ENCODE measurements around the gene BTK.

Gene BTK

GRCh38 chrX:101407748-101408531 lies 21.9 kb upstream of the BTK start, which contains the start of the genes GLA and HNRNPH2:
Gene GLA, minus strand, starts transcription at chrX:101407925. Its CDS starts 22 bp downstream, at chrX:101407903.
Gene HNRNPH2, plus strand, starts transcription at chrX:101408222. Its CDS starts 3,767 bp downstream, at chrX:101411989.
- peak within 1 kb of the TSS; percentile 99 for H3K27ac Mint-ChIP-seq

GRCh38 chrX:101407167-101407747 lies 21.3 kb upstream of the BTK start:
- Mint-ChIP-seq H3K27ac (peak overlapping the region; percentile 99), H3K27me3 (ENCODE audit: low read depth) (no peaks in the 10 kb centered on the region), H3K4me1 (ENCODE audit: low read depth) (peaks cover 16% of the 10 kb centered on the region), H3K36me3 (ENCODE audit: low read depth) (peaks cover 17% of the 10 kb centered on the region), H3K9me3 (no peaks in the 10 kb centered on the region), H3K4me3 (peak overlapping the region; percentile 97)
- no peak for DNase-seq (ENCODE audit: low spot score)

More at GRCh38 chrX:101407748-101408531, 21.9 kb upstream of the BTK start, which contains the start of the genes GLA and HNRNPH2:
- peak within 1 kb of the TSS; percentile 97 for H3K4me3 Mint-ChIP-seq
- H3K36me3 Mint-ChIP-seq (ENCODE audit: low read depth), result peaks cover 19% of the 10 kb centered on the region
- no peaks in the 10 kb centered on the region for H3K9me3 Mint-ChIP-seq
- no peaks in the 10 kb centered on the region for H3K27me3 Mint-ChIP-seq (ENCODE audit: low read depth)
- DNase-seq (ENCODE audit: low spot score), result peak; percentile 90
- peaks cover 19% of the 10 kb centered on the region for H3K4me1 Mint-ChIP-seq (ENCODE audit: low read depth)

DNA sequence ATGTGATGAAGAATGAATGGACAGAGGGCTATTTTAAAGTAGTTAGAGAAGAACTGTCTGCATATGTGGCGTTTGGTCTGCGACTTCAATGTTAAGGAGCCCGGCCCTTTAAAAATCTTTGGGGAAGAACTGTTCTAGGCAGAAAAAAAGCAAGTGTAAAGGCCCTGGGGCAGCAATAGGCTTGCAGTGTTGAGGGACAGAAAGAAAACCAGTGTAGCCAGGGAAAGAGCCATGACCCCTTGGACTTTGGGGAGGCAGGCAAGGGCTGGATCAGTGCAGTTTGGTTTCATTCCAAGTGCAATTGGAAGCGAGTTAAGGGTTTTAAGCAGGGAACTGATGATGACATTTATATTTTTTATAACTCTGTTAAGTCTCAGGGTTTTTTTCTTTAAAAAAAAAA lies 13.8 kb upstream of the BTK start:
- Mint-ChIP-seq H3K27ac (no peak overlapping the region), H3K27me3 (ENCODE audit: low read depth) (no peaks in the 10 kb centered on the region), H3K4me1 (ENCODE audit: low read depth) (peaks cover 5% of the 10 kb centered on the region), H3K36me3 (ENCODE audit: low read depth) (peaks cover 29% of the 10 kb centered on the region), H3K9me3 (no peaks in the 10 kb centered on the region), H3K4me3 (no peak overlapping the region)
- DNase-seq (ENCODE audit: low spot score), result no peak

DNA sequence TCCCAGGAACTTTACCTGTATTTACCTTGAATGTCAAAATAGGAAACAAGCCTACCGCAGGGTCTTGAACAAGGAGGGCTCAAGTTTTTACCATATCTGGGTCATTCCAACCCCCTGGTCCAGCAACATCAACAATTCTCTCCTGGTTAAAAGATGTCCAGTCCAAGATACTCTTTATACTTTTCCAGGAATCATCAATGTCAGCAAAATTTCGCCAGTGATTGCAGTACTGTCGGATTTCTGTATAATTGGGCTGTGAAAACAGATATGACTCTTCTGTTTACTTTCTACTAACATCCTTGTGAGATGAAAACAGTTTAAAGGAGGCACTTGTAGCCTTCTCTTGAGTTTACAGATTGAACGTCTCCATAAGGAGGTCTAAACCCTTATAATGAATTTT lies 12.7 kb upstream of the BTK start:
- DNase-seq (ENCODE audit: low spot score), result no peak
- Mint-ChIP-seq H3K36me3 (ENCODE audit: low read depth) (peaks cover 30% of the 10 kb centered on the region), H3K9me3 (no peaks in the 10 kb centered on the region), H3K27me3 (ENCODE audit: low read depth) (no peaks in the 10 kb centered on the region), H3K27ac (no peak overlapping the region), H3K4me3 (no peak overlapping the region), H3K4me1 (ENCODE audit: low read depth) (peaks cover 4% of the 10 kb centered on the region)

- no peak for DNase-seq (ENCODE audit: low spot score)
- peaks cover 12% of the 10 kb centered on the region for H3K4me1 Mint-ChIP-seq (ENCODE audit: low read depth)
- peaks cover 37% of the 10 kb centered on the region for H3K36me3 Mint-ChIP-seq (ENCODE audit: low read depth)
- H3K4me3 Mint-ChIP-seq, result no peak overlapping the region
- no peaks in the 10 kb centered on the region for H3K27me3 Mint-ChIP-seq (ENCODE audit: low read depth)
- no peaks in the 10 kb centered on the region for H3K9me3 Mint-ChIP-seq
- no peak overlapping the region for H3K27ac Mint-ChIP-seq
These were observed 11.8 kb upstream of the BTK start for GRCh38 chrX:101397779-101398178.

DNA sequence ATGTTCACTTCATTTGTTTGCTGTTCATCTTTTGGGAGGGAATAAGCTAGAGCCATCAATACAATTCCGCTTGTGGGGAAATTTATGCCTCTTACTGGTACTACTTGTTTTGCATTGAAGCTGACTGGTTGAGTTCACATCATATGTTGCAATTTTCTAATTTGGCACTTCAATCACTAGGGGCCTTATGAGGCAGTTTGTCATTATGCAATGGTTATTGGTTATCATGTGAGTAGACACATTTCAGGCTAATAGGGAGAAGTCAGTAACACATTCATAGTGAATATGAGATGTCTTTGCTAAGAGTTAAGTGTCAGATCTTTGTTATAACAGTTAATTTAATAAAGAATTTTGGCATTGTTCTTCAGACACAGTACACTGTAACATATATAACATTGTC lies 9.8 kb upstream of the BTK start:
- peaks cover 23% of the 10 kb centered on the region for H3K4me1 Mint-ChIP-seq (ENCODE audit: low read depth)
- H3K4me3 Mint-ChIP-seq, result no peak overlapping the region
- H3K36me3 Mint-ChIP-seq (ENCODE audit: low read depth), result peaks cover 48% of the 10 kb centered on the region
- no peaks in the 10 kb centered on the region for H3K27me3 Mint-ChIP-seq (ENCODE audit: low read depth)
- DNase-seq (ENCODE audit: low spot score), result no peak
- no peaks in the 10 kb centered on the region for H3K9me3 Mint-ChIP-seq
- peak overlapping the region; percentile 15 for H3K27ac Mint-ChIP-seq

- no peak overlapping the region for H3K4me3 Mint-ChIP-seq
These were observed 8.4 kb upstream of the BTK start for GRCh38 chrX:101394372-101394771.

DNA sequence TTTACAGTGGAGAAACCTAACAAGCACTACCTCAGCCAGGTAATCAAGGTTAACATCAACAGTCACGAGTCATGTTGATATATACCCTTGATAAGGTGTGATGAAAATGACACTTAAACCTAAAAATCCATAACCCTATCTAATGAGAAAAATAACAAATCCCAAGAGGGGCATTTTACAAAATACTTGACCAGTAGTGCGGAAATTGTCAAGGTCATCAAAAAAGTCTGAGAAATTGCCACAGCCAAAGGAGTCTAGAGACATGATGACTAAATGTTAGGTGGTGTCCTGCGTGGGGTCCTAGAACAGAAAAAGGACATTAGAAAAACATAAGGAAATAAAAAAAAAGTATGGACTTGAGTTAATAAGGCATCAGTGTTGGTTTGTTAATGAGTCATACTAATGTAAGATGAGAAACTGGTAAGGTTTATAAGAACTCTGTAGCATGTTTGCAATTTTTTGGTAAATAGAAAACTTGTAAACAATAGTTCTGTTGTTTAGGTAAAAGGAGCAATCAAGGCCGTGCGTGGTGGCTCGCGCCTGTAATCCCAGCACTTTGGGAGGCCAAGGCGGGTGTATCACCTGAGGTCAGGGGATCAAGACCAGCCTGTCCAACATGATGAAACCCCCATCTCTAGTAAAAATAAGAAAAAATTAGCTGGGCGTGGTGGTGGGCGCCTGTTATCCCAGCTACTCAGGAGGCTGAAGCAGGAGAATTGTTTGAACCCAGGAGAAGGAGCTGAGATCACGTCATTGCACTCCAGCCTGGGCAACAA lies 7.7 kb upstream of the BTK start:
- Mint-ChIP-seq H3K4me3 (peak overlapping the region; percentile 48), H3K4me1 (ENCODE audit: low read depth) (peaks cover 23% of the 10 kb centered on the region), H3K27me3 (ENCODE audit: low read depth) (no peaks in the 10 kb centered on the region), H3K36me3 (ENCODE audit: low read depth) (peaks cover 37% of the 10 kb centered on the region), H3K9me3 (no peaks in the 10 kb centered on the region), H3K27ac (peak overlapping the region; percentile 52)
- no peak for DNase-seq (ENCODE audit: low spot score)

More at GRCh38 chrX:101394372-101394771, 8.4 kb upstream of the BTK start:
- H3K27me3 Mint-ChIP-seq (ENCODE audit: low read depth), result no peaks in the 10 kb centered on the region
- no peak for DNase-seq (ENCODE audit: low spot score)
- no peak overlapping the region for H3K27ac Mint-ChIP-seq
- peaks cover 39% of the 10 kb centered on the region for H3K36me3 Mint-ChIP-seq (ENCODE audit: low read depth)
- no peaks in the 10 kb centered on the region for H3K9me3 Mint-ChIP-seq
- peaks cover 23% of the 10 kb centered on the region for H3K4me1 Mint-ChIP-seq (ENCODE audit: low read depth)

DNA sequence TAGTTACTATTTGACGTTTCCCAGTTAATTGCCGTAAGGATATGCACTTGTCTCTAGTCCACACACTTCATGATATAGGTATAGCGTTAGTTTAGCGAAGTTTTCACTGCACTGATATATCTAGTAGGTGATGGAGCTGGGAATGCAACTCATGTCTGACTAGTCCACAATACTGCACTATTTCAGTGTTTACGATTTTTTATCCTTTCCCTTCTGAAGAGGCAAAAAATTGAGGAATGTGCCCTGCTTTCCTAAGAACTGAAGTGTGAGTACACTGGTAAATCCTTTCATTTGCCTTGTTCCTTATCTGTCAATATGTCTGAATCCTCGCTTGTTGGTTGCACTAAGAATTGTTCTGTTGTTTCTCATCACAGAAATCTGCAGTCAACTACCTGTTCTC lies 5.8 kb upstream of the BTK start:
- no peaks in the 10 kb centered on the region for H3K9me3 Mint-ChIP-seq
- H3K27ac Mint-ChIP-seq, result peak overlapping the region; percentile 91
- H3K4me1 Mint-ChIP-seq (ENCODE audit: low read depth), result peaks cover 23% of the 10 kb centered on the region
- peaks cover 36% of the 10 kb centered on the region for H3K36me3 Mint-ChIP-seq (ENCODE audit: low read depth)
- H3K4me3 Mint-ChIP-seq, result peak overlapping the region; percentile 97
- no peaks in the 10 kb centered on the region for H3K27me3 Mint-ChIP-seq (ENCODE audit: low read depth)
- DNase-seq (ENCODE audit: low spot score), result no peak

DNA sequence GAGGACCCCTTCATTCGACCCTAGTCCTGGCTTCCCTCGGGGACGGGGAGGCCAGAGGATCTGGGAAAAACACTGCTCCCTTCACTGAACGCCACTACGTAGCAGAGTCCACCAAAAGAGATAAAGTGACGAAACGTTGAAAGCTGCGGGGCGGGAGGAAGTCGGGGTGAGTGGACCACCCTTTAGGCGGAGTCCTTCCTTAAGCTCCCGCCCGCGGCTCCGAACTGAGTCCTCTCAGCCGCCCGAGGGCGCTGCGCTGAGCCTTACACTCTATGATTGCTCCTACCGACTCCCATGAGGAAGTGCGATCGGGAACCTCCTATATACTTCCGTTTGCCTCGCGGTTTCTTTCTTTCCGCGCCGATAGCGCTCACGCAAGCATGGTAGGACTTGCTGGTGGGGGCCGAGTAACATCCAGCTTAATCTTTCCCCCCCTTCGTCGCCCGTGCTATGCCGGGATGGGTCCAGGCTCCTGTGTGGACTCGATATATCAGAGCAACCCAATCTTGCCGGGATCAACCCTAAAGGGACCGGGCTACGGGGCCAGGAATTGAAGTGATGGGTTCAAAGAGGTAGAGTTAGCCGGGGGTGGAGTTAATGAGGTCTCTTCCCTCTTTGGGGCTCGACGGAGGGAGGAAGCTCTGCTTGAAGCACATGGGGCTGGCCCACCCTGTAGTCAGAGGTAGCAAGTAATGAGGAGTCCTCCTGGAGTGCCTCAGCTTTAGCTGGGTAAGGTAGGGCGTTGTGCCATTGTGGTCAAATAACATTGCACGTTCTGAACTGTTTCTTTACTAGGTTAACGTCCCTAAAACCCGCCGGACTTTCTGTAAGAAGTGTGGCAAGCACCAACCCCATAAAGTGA lies 4.9 kb upstream of the BTK start, which contains the start of gene RPL36A:
RPL36A (plus strand) TSS at position 348 of the 862 bp plus-strand sequence; CDS start at position 381, 33 bp downstream.
- Mint-ChIP-seq H3K36me3 (ENCODE audit: low read depth) (peaks cover 35% of the 10 kb centered on the region), H3K27me3 (ENCODE audit: low read depth) (no peaks in the 10 kb centered on the region), H3K4me1 (ENCODE audit: low read depth) (peaks cover 23% of the 10 kb centered on the region), H3K9me3 (no peaks in the 10 kb centered on the region), H3K4me3 (peak within 1 kb of the TSS; percentile 97), H3K27ac (peak within 1 kb of the TSS; percentile 91)
- peak; percentile 80 for DNase-seq (ENCODE audit: low spot score)

- H3K27ac Mint-ChIP-seq, result no peak overlapping the region
- H3K9me3 Mint-ChIP-seq, result no peaks in the 10 kb centered on the region
- H3K4me1 Mint-ChIP-seq (ENCODE audit: low read depth), result peaks cover 18% of the 10 kb centered on the region
- DNase-seq (ENCODE audit: low spot score), result no peak
- H3K4me3 Mint-ChIP-seq, result no peak overlapping the region
- H3K27me3 Mint-ChIP-seq (ENCODE audit: low read depth), result no peaks in the 10 kb centered on the region
- peaks cover 24% of the 10 kb centered on the region for H3K36me3 Mint-ChIP-seq (ENCODE audit: low read depth)
These were observed 2.6 kb upstream of the BTK start for GRCh38 chrX:101388604-101389003.

DNA sequence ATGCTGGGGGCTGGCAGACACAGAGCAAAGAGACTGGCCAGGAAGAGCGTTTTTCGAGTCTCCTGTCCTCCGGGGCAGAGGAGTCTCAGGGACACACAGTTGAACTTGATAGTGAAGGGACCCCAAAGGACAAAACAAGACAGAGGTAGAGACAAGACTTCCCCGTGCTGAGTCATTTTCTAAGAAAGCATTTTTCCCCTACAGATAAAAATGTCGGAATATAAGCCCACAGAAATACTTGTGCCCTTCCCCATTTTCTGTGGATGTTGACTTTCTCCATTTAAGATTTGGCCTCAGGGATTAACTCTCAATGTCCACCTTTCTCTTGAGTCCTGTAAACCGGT lies 523 bp upstream of the BTK start:
- Mint-ChIP-seq H3K27ac (no peak overlapping the region), H3K9me3 (no peaks in the 10 kb centered on the region), H3K36me3 (ENCODE audit: low read depth) (peaks cover 7% of the 10 kb centered on the region), H3K4me1 (ENCODE audit: low read depth) (no peaks in the 10 kb centered on the region), H3K27me3 (ENCODE audit: low read depth) (no peaks in the 10 kb centered on the region), H3K4me3 (no peak overlapping the region)
- no peak for DNase-seq (ENCODE audit: low spot score)

- Mint-ChIP-seq H3K4me3 (no peak overlapping the region), H3K4me1 (ENCODE audit: low read depth) (no peaks in the 10 kb centered on the region), H3K27me3 (ENCODE audit: low read depth) (no peaks in the 10 kb centered on the region), H3K9me3 (no peaks in the 10 kb centered on the region), H3K27ac (no peak overlapping the region), H3K36me3 (ENCODE audit: low read depth) (no peaks in the 10 kb centered on the region)
- no peak for DNase-seq (ENCODE audit: low spot score)
These were observed 836 bp downstream of the BTK start for GRCh38 chrX:101385026-101385684.
